ENCODE measurements around the gene TEX101. TPM values are rescaled to one million over a fixed set of nuclear protein-coding genes. Genes with fewer than 3 reads are reported as not detected.
"Not testable (repeated sequence)": the region's sequence is repeated elsewhere in the genome, so short reads cannot be mapped to it uniquely, and the experiment has no call there.

Gene TEX101
- total RNA-seq, 2 experiments from 2014 or later = not detected

DNA sequence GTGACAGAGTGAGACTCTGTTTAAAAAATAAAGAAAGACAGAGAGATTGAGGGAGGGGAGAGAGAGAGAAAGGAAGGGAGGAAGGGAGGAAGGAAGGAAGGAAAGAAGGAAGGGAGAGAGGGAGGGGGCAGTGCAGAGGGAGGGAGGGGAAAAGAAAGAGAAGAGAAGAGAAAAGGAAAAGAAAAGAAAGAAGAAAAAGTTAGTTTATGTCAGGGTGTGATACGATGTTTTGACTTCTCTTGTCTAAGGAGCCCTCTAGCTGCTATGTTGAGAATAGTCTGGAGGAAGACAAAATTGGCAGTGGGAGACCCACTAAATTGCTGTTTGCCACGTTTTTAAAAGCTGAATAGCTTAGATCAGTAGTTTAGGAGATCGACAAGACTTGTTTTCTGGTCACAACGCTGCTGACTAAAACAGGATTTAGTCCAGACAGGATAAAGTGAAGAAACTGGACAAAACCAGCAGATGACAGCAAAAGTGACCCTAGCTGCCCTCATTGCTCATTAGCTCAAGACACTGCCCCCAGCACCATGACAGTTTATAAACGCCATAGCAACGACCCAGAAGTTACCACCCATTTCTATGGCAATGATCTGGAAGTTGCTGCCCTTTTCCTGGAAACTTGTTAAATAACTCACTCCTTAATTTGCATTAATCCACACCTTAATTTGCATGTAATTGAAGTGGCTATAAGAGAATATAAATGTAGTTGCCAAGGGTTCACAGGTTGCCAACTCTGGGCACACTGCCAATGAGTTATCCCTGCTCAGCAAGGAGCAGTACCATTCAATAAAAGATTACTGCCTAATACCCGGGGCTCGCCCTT lies 11.1 kb downstream of the TEX101 start:
- Mint-ChIP-seq H3K36me3 (ENCODE audit: low read depth) (no peaks in the 10 kb centered on the region), H3K9me3 (no peaks in the 10 kb centered on the region), H3K4me3 (no peak overlapping the region), H3K27ac (no peak overlapping the region), H3K27me3 (peaks cover 2% of the 10 kb centered on the region), H3K4me1 (peaks cover 12% of the 10 kb centered on the region)
- CTCF ChIA-PET = interaction anchor here (0.8 to 12.7 kb wide), 10 partner anchors 11 to 384 kb away, joined by 3 to 198 read pairs (median 5); no protein-coding TSS in a partner anchor
- POLR2A ChIA-PET = interaction anchor here (1.1 kb wide), 1 partner anchor 108 kb away, joined by 3 read pairs; the partner anchor contains the start of gene ZNF575
- DNase-seq = no peak

DNA sequence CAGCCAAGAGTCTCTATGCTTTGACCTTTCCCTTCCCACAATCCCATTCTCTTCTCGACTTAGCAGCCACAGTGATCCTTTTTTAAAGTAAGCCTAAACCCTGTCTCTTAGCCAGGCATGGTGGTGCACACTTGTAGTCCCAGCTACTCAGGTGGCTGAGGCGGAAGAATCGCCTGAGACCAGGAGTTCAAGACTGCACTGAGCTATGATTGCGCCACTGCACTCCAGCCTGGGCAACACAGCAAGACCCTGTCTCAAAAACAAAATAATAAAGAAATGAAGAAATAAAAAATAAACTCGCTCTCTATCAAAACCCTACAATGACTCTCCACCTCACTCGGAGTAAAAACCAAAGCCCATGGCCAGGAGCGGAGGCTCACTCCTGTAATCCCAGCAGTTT lies 14.7 kb downstream of the TEX101 start:
- peaks cover 25% of the 10 kb centered on the region for H3K4me1 Mint-ChIP-seq
- CTCF ChIA-PET = interaction anchor here (0.6 to 12.7 kb wide), 5 partner anchors 10 to 93 kb away, joined by 3 to 198 read pairs (median 5); no protein-coding TSS in a partner anchor
- peaks cover 2% of the 10 kb centered on the region for H3K27me3 Mint-ChIP-seq
- no peaks in the 10 kb centered on the region for H3K36me3 Mint-ChIP-seq (ENCODE audit: low read depth)
- DNase-seq = no peak
- POLR2A ChIA-PET = interaction anchor here (1.4 kb wide), 1 partner anchor 18 kb away, joined by 3 read pairs; no protein-coding TSS in a partner anchor
- H3K4me3 Mint-ChIP-seq = no peak overlapping the region
- no peak overlapping the region for H3K27ac Mint-ChIP-seq
- H3K9me3 Mint-ChIP-seq = no peaks in the 10 kb centered on the region

DNA sequence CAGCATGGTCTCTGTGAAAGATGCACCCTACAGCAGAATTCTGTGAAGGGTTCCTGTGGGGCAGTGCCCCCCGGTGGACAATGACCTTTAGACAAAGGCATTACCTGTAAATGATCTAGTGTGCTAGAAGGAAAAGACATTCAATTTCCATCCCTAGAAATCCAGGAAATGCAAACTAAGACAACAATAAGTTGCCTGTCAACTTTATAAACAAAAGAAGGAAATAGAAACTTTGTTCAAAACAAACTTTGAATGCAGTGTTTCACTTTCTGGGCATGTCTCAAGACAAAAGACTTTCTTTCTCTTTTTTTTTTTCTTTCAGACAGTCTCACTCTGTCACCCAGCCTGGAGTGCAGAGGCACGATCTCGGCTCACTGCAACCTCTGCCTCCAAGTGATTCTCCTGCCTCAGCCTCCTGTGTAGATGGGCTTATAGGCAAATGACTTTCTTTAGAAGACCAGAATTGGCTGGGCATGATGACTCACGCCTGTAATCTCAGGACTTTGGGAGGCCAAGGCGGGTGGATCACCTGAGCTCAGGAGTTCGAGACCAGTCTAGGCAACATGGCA lies 15.5 kb downstream of the TEX101 start:
- Mint-ChIP-seq H3K4me3 (no peak overlapping the region), H3K27ac (peak overlapping the region; percentile 62), H3K27me3 (peaks cover 2% of the 10 kb centered on the region), H3K4me1 (peaks cover 25% of the 10 kb centered on the region), H3K36me3 (ENCODE audit: low read depth) (no peaks in the 10 kb centered on the region), H3K9me3 (no peaks in the 10 kb centered on the region)
- ChIA-PET CTCF (interaction anchor here (0.6 to 12.7 kb wide), 5 partner anchors 16 to 127 kb away, joined by 3 to 198 read pairs (median 3); no protein-coding TSS in a partner anchor), POLR2A (no interaction called here)
- DNase-seq = no peak

DNA sequence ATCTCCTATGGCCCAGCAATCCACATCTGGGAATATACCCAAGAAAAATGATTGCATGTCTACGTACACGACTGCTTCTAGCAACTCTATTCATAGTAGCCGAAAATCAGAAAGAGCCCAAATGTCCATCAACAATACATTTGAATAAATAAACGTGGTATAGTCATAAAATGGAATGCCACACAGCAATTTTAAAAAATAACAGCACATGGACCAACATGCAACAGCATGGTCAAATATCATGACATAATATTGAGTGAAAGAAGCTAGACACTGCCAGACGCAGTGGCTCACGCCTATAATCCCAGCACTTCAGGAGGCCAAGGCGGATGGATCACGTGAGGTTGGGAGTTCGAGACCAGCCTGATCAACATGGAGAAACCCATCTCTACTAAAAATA lies 16.3 kb downstream of the TEX101 start:
- no peak overlapping the region for H3K27ac Mint-ChIP-seq
- H3K27me3 Mint-ChIP-seq = peaks cover 2% of the 10 kb centered on the region
- no peak for DNase-seq
- H3K4me1 Mint-ChIP-seq = peaks cover 23% of the 10 kb centered on the region
- ChIA-PET CTCF (interaction anchor here (0.8 to 12.7 kb wide), 7 partner anchors 9 to 98 kb away, joined by 3 to 198 read pairs (median 4); no protein-coding TSS in a partner anchor), POLR2A (interaction anchor here (0.7 to 0.8 kb wide), 2 partner anchors 11 to 16 kb away, joined by 3 read pairs; no protein-coding TSS in a partner anchor)
- H3K9me3 Mint-ChIP-seq = no peaks in the 10 kb centered on the region
- H3K36me3 Mint-ChIP-seq (ENCODE audit: low read depth) = peaks cover 3% of the 10 kb centered on the region
- no peak overlapping the region for H3K4me3 Mint-ChIP-seq

DNA sequence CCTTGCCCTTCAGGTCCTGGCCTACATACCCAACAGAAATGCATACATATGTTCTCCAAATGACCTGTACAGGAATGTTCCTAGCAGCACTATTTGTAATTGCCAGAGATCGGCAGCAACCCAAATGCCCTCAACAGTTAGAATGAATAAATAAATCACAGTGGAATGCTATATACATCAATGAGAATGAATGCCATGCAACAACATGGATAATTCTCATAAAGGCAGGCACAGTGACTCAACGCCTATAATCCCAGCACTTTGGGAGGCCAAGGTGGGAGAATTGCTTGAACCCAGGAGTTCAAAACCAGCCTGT lies 18.6 kb downstream of the TEX101 start:
- ChIA-PET POLR2A (no interaction called here), CTCF (interaction anchor here (1.2 to 12.7 kb wide), 12 partner anchors 13 to 376 kb away, joined by 3 to 198 read pairs (median 8); partner anchors contain the start of gene IRGQ)
- Mint-ChIP-seq H3K9me3 (no peaks in the 10 kb centered on the region), H3K27me3 (peaks cover 2% of the 10 kb centered on the region), H3K4me1 (peaks cover 35% of the 10 kb centered on the region), H3K27ac (no peak overlapping the region), H3K36me3 (ENCODE audit: low read depth) (peaks cover 8% of the 10 kb centered on the region), H3K4me3 (no peak overlapping the region)
- no peak for DNase-seq

DNA sequence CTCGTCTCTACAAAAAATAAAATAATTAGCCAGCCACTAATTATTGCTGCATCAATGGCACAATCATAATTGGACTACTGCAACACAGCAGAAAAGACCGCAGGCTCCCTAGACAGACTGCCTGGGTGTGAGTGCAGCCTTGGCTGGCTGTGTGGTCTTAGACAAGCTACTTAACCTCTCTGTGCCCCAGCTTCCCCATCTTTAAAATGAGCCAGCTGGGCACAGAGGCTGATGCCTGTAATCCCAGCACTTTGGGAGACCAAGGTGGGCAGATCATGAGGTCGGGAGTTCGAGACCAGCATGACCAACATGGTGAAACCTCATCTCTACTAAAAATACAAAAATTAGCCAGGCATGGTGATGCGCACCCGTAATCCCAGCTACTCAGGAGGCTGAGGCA lies 19.0 kb downstream of the TEX101 start:
- POLR2A ChIA-PET = no interaction called here
- no peak overlapping the region for H3K4me3 Mint-ChIP-seq
- H3K4me1 Mint-ChIP-seq = peaks cover 39% of the 10 kb centered on the region
- CTCF ChIA-PET = interaction anchor here (1.6 to 12.7 kb wide), 5 partner anchors 13 to 235 kb away, joined by 3 to 198 read pairs (median 21); no protein-coding TSS in a partner anchor
- H3K9me3 Mint-ChIP-seq = no peaks in the 10 kb centered on the region
- peaks cover 2% of the 10 kb centered on the region for H3K27me3 Mint-ChIP-seq
- H3K27ac Mint-ChIP-seq = no peak overlapping the region
- DNase-seq = no peak
- peaks cover 8% of the 10 kb centered on the region for H3K36me3 Mint-ChIP-seq (ENCODE audit: low read depth)

DNA sequence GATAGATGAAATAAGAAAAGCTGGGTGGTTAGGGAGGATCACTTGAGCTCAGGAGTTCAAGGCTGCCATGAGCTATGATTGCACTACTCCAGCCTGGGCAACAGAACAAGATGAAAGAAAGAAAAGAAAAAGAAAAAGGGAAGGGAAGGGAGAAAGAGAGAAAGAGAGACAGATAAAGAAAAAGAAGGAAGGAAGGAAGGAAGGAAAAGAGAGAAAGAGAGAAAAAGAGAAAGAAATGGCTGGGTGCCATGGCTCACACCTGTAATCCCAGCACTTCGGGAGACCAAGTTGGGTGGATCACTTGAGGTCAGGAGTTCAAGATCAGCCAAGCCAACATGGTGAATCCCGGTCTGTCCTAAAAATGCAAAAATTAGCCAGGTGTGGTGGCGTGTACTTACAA lies 21.1 kb downstream of the TEX101 start:
- Mint-ChIP-seq H3K9me3 (no peaks in the 10 kb centered on the region), H3K27me3 (peaks cover 5% of the 10 kb centered on the region), H3K4me3 (no peak overlapping the region), H3K36me3 (ENCODE audit: low read depth) (peaks cover 13% of the 10 kb centered on the region), H3K4me1 (peaks cover 48% of the 10 kb centered on the region), H3K27ac (peak overlapping the region; percentile 37)
- DNase-seq = no peak
- ChIA-PET POLR2A (interaction anchor here (1.0 to 1.5 kb wide), 2 partner anchors 9 to 97 kb away, joined by 3 to 4 read pairs; partner anchors contain the start of gene ZNF575), CTCF (interaction anchor here (0.6 to 12.7 kb wide), 7 partner anchors 10 to 344 kb away, joined by 3 to 198 read pairs (median 5); no protein-coding TSS in a partner anchor)

DNA sequence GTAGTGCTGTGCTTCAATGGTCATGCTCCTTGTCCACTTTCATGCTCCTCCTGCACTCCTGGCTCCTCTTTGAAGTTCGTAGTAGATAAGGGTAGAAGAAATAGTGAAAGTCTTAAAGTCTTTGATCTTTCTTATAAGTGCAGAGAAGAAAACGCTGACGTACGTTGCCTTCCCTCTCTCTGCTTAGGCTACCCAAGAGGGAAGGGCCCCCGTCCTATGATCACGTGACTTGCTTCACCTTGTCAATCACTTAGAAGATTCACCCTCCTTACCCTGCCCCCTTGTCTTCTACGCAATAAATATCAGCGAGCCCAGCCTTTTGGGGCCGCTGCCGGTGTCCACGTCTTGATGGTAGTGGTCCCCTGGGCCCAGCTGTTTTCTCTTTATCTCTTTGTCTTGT lies 22.6 kb downstream of the TEX101 start:
- H3K27me3 Mint-ChIP-seq, H3K9me3 Mint-ChIP-seq, DNase-seq, H3K4me3 Mint-ChIP-seq, POLR2A ChIA-PET: not testable (repeated sequence)
- peak overlapping the region; percentile 41 for H3K27ac Mint-ChIP-seq
- H3K4me1 Mint-ChIP-seq = peaks cover 49% of the 10 kb centered on the region
- peaks cover 13% of the 10 kb centered on the region for H3K36me3 Mint-ChIP-seq (ENCODE audit: low read depth)
- CTCF ChIA-PET = interaction anchor here (2.7 to 12.7 kb wide), 3 partner anchors 9 to 85 kb away, joined by 11 to 198 read pairs (median 193); no protein-coding TSS in a partner anchor

DNA sequence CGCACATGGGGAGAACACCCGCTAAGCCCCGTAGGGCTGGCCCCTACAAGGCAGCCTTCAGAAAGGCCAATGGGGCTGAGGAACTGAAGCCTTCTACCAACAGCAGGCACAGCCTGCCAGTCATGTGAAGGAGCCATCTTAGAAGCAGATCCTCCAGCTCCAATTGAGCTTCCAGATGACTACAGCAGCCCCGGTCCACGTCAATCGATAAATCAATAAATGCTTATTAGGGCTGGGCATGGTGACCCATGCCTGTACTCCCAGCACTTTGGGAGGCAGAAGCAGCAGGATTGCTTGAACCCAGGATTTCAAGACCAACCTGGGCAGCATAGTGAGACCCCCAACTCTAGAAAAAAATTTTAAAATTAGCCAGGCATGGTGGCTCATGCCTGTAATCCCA lies 23.0 kb downstream of the TEX101 start:
- CTCF ChIA-PET = interaction anchor here (1.3 to 10.1 kb wide), 5 partner anchors 9 to 95 kb away, joined by 4 to 193 read pairs (median 13); partner anchors contain the start of gene ZNF575
- H3K27me3 Mint-ChIP-seq = peaks cover 5% of the 10 kb centered on the region
- H3K4me1 Mint-ChIP-seq = peaks cover 47% of the 10 kb centered on the region
- peaks cover 13% of the 10 kb centered on the region for H3K36me3 Mint-ChIP-seq (ENCODE audit: low read depth)
- POLR2A ChIA-PET = interaction anchor here (2.3 to 3.1 kb wide), 3 partner anchors 10 to 88 kb away, joined by 9 to 37 read pairs (median 23); partner anchors contain the start of genes ETHE1 and PHLDB3
- DNase-seq = no peak
- no peaks in the 10 kb centered on the region for H3K9me3 Mint-ChIP-seq
- H3K4me3 Mint-ChIP-seq = no peak overlapping the region
- H3K27ac Mint-ChIP-seq = peak overlapping the region; percentile 59

DNA sequence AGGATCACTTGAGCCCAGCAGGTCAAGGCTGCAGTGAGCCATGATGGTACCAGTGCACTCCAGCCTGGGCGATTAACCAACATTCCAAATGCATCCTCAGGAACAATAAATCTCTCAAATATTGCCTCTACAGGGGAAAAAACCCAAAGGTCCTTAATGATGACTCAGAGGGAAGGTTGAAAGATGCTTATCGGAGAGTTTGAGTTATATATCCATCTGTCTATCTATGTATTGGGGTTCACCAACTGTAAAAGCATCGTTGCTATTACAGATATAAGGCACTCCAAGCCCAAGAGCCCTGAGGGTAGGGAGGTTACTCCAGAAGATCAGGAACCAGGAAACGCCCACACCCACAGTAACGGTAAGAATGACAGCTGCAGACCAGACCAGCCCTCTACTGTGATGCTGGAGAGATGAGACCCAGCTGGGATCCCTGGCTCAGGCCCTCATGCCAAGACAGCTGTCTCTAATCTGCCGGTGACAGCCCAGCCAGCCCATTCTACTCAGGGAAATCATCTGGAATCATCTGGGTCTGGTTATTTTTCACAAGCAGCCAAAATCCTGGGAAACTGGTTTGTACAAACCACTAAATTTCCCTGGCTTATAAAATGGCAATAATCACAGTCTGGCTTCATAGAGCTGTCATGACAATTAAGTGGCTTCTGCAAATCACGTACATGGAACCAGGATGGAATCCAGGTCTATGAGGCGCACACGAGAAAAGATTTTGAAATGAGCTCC lies 23.8 kb downstream of the TEX101 start:
- ChIA-PET CTCF (interaction anchor here (0.6 to 10.1 kb wide), 16 partner anchors 8 to 328 kb away, joined by 3 to 193 read pairs (median 6); partner anchors contain the start of genes IRGQ, PHLDB3, SMG9 and ZNF575), POLR2A (interaction anchor here (0.6 to 3.1 kb wide), 12 partner anchors 9 to 343 kb away, joined by 3 to 37 read pairs (median 10); partner anchors contain the start of genes ETHE1, IRGQ, LYPD3 and PHLDB3)
- H3K4me3 Mint-ChIP-seq = peak overlapping the region; percentile 37
- H3K9me3 Mint-ChIP-seq = no peaks in the 10 kb centered on the region
- peaks cover 5% of the 10 kb centered on the region for H3K27me3 Mint-ChIP-seq
- H3K36me3 Mint-ChIP-seq (ENCODE audit: low read depth) = peaks cover 13% of the 10 kb centered on the region
- H3K4me1 Mint-ChIP-seq = peaks cover 41% of the 10 kb centered on the region
- peak; percentile 34 for DNase-seq
- H3K27ac Mint-ChIP-seq = peak overlapping the region; percentile 97

DNA sequence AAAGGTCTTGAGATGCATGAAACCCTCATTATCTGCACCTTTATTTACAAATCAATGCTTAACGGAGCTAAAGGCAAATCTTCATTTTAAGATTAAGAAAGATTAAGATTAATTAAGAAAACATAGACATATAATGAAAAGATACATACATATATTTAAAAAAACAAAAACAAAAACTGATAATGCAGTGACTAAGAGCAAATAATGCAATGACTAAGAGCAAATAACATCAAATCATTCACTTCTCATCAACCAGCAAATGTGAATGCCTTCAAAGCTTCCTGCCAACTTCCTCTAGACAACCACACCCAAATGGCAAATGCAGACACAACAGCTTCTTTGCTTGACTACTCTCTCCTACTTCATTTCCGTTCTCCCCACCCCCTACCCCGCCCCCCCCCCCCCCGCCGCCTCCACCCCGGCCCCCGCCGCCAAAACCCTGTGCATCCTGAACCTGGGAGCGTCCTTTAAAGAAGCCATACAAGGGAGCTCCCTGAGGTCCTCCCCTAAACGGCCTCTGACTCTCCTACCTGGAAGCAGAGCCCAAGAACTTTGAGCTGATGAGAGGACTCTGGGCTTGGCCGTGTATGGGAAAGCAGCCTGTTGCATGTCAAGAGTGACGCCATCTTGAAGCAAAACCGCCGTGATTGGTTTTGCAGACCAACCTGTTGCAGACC lies 24.5 kb downstream of the TEX101 start:
- POLR2A ChIA-PET = interaction anchor here (0.6 to 3.1 kb wide), 15 partner anchors 8 to 342 kb away, joined by 3 to 37 read pairs (median 5); partner anchors contain the start of genes ETHE1, IRGQ, LYPD3 and PHLDB3
- peaks cover 5% of the 10 kb centered on the region for H3K27me3 Mint-ChIP-seq

More for the DNA sequence above, 24.5 kb downstream of the TEX101 start:
- Mint-ChIP-seq H3K4me3 (peak overlapping the region; percentile 13), H3K36me3 (ENCODE audit: low read depth) (peaks cover 13% of the 10 kb centered on the region), H3K27ac (peak overlapping the region; percentile 97), H3K9me3 (no peaks in the 10 kb centered on the region), H3K4me1 (peaks cover 43% of the 10 kb centered on the region)
- DNase-seq = peak; percentile 51
- CTCF ChIA-PET = interaction anchor here (0.5 to 10.1 kb wide), 16 partner anchors 7 to 327 kb away, joined by 3 to 193 read pairs (median 6); partner anchors contain the start of genes IRGQ, PHLDB3, SMG9 and ZNF575

Data from activated CD4-positive, alpha-beta memory T cell treated with anti-CD3 and anti-CD28 coated beads, Interleukin-2, amount 10 ng/mL, durations not matched to agents 7 days and 5 days (primary cell).